H9 (cell line): ENCODE data around the gene CDHR2. TPM values are rescaled to one million over a fixed set of nuclear protein-coding genes. Genes with fewer than 3 reads are reported as not detected.

Experiments used
- DNase-seq: peaks from one replicate; pipeline ENCODE4 v3.0.0-alpha.2; 2017
- H2AFZ ChIP-seq: one replicate; pipeline ENCODE4 v1.6.1; 2013; ENCODE audit warnings: mild to moderate bottlenecking, low read length, control low read depth, moderate library complexity
- H2AK5ac ChIP-seq: 2 replicates; pipeline ENCODE4 v1.6.1; 2013; ENCODE audit warnings: low read length, control low read depth, mixed read lengths; ENCODE audit not compliant: insufficient read length
- H2BK120ac ChIP-seq: one replicate; pipeline ENCODE4 v1.6.1; 2013; ENCODE audit warnings: low read depth, mild to moderate bottlenecking, low read length, control low read depth, inconsistent platforms; ENCODE audit not compliant: poor library complexity, severe bottlenecking
- H2BK12ac ChIP-seq: 2 replicates; pipeline ENCODE4 v1.6.1; 2013; ENCODE audit warnings: low read length, control low read depth, mixed read lengths, low read depth; ENCODE audit not compliant: insufficient read length
- H2BK15ac ChIP-seq: 2 replicates; pipeline ENCODE4 v1.6.1; 2013; ENCODE audit warnings: low read depth, low read length, control low read depth
- H2BK20ac ChIP-seq: one replicate; pipeline ENCODE4 v1.6.1; 2013; ENCODE audit warnings: low read depth, mild to moderate bottlenecking, low read length, control low read depth, inconsistent platforms; ENCODE audit not compliant: poor library complexity, severe bottlenecking
- H2BK5ac ChIP-seq: 2 replicates; pipeline ENCODE4 v1.6.1; 2013; ENCODE audit warnings: low read length, control low read depth, mixed read lengths; ENCODE audit not compliant: insufficient read length
- H3K14ac ChIP-seq: 2 replicates; pipeline ENCODE4 v1.6.1; 2013; ENCODE audit warnings: low read length, control low read depth; ENCODE audit not compliant: insufficient read depth
- H3K18ac ChIP-seq: 2 replicates; pipeline ENCODE4 v1.6.1; 2013; ENCODE audit warnings: low read depth, mild to moderate bottlenecking, mixed read lengths, low read length, control low read depth; ENCODE audit not compliant: insufficient read length
- H3K23ac ChIP-seq: 2 replicates; pipeline ENCODE4 v1.6.1; 2013; ENCODE audit warnings: low read length, control low read depth, mixed read lengths, low read depth; ENCODE audit not compliant: insufficient read length
- H3K23me2 ChIP-seq: 2 replicates; pipeline ENCODE4 v1.6.1; 2013; ENCODE audit warnings: low read depth, mild to moderate bottlenecking, mixed read lengths, low read length, control low read depth; ENCODE audit not compliant: insufficient read length, poor library complexity, severe bottlenecking
- H3K27ac ChIP-seq: 2 replicates; pipeline ENCODE4 v1.5.1; 2013; ENCODE audit warnings: low read length, control low read depth, mixed read lengths, low read depth; ENCODE audit not compliant: insufficient read length
- H3K27me3 ChIP-seq: 2 replicates; pipeline ENCODE4 v1.6.1; 2013; ENCODE audit warnings: low read length, control low read depth, inconsistent platforms; ENCODE audit not compliant: insufficient read depth
- H3K4ac ChIP-seq: 2 replicates; pipeline ENCODE4 v1.6.1; 2013; ENCODE audit warnings: low read depth, mild to moderate bottlenecking, control low read depth, inconsistent platforms, low read length, moderate library complexity
- H3K4me1 ChIP-seq: 2 replicates; pipeline ENCODE4 v1.6.1; 2013; ENCODE audit warnings: low read length, control low read depth, inconsistent platforms; ENCODE audit not compliant: insufficient read depth
- H3K4me2 ChIP-seq: 2 replicates; pipeline ENCODE4 v1.6.1; 2013; ENCODE audit warnings: low read length, control low read depth, mixed read lengths; ENCODE audit not compliant: insufficient read length, insufficient read depth
- H3K56ac ChIP-seq: 2 replicates; pipeline ENCODE4 v1.6.1; 2013; ENCODE audit warnings: low read depth, mild to moderate bottlenecking, mixed read lengths, low read length, control low read depth; ENCODE audit not compliant: insufficient read length
- H3K79me1 ChIP-seq: 2 replicates; pipeline ENCODE4 v1.6.1; 2013; ENCODE audit warnings: low read depth, mild to moderate bottlenecking, moderate library complexity, low read length, control low read depth, inconsistent platforms; ENCODE audit not compliant: insufficient read depth, poor library complexity, severe bottlenecking
- H3K79me2 ChIP-seq: 2 replicates; pipeline ENCODE4 v1.6.1; 2013; ENCODE audit warnings: low read length, control low read depth, inconsistent platforms; ENCODE audit not compliant: insufficient read depth
- H3K9ac ChIP-seq: 2 replicates; pipeline ENCODE4 v1.6.1; 2013; ENCODE audit warnings: low read length, control low read depth, mixed read lengths; ENCODE audit not compliant: insufficient read length; ENCODE audit errors: extremely low read depth
- H3K9me3 ChIP-seq: one replicate; pipeline ENCODE4 v1.6.1; 2013; ENCODE audit warnings: low read depth, low read length, inconsistent platforms; ENCODE audit not compliant: control insufficient read depth
- H3T11ph ChIP-seq: one replicate; pipeline ENCODE4 v1.6.1; 2013; ENCODE audit warnings: mild to moderate bottlenecking, low read length, control low read depth, inconsistent platforms
- H4K20me1 ChIP-seq: one replicate; pipeline ENCODE4 v1.6.1; 2013; ENCODE audit not compliant: control insufficient read depth, insufficient read length, insufficient read depth
- H4K5ac ChIP-seq: 2 replicates; pipeline ENCODE4 v1.6.1; 2013; ENCODE audit warnings: low read depth, mild to moderate bottlenecking, mixed read lengths, low read length, control low read depth; ENCODE audit not compliant: insufficient read length
- H4K8ac ChIP-seq: replicated peaks from 2 replicates; pipeline ENCODE4 v1.6.1; 2013; ENCODE audit warnings: low read length, control low read depth, mixed read lengths, low read depth; ENCODE audit not compliant: insufficient read length
- H4K91ac ChIP-seq: 2 replicates; pipeline ENCODE4 v1.6.1; 2013; ENCODE audit warnings: low read depth, mild to moderate bottlenecking, moderate library complexity, mixed read lengths, low read length, control low read depth; ENCODE audit not compliant: insufficient read length
- H3K27ac Mint-ChIP-seq, 3 experiments: 2 replicates in 2 of 3; 3 replicates in 1 of 3; pipeline ENCODE4 v1.8.0; 2020 to 2021; ENCODE audit warnings: mixed read lengths in 3 of 3, mild to moderate bottlenecking in 1 of 3, moderate library complexity in 1 of 3
- H3K27me3 Mint-ChIP-seq: 2 replicates; pipeline ENCODE4 v1.8.0; 2021; ENCODE audit warnings: low read depth, mild to moderate bottlenecking, moderate library complexity, mixed read lengths
- H3K36me3 Mint-ChIP-seq, 3 experiments: 2 replicates in 2 of 3; 3 replicates in 1 of 3; pipeline ENCODE4 v1.8.0; 2020 to 2021; ENCODE audit warnings: low read depth in 3 of 3, mixed read lengths in 3 of 3; ENCODE audit not compliant: insufficient read depth in 1 of 3
- H3K4me1 Mint-ChIP-seq, 2 experiments: 2 replicates each; pipeline ENCODE4 v1.8.0; 2020; ENCODE audit warnings: mixed read lengths in 2 of 2
- H3K4me3 Mint-ChIP-seq, 2 experiments: 2 replicates in 1 of 2; 3 replicates in 1 of 2; pipeline ENCODE4 v1.8.0; 2020 to 2021; ENCODE audit warnings: mild to moderate bottlenecking in 2 of 2, mixed read lengths in 2 of 2, moderate library complexity in 1 of 2
- H3K9me3 Mint-ChIP-seq, 2 experiments: 2 replicates in 1 of 2; 3 replicates in 1 of 2; pipeline ENCODE4 v1.8.0; 2020; ENCODE audit warnings: mild to moderate bottlenecking in 2 of 2, mixed read lengths in 2 of 2, moderate library complexity in 1 of 2
- WGBS: extraction: QIAGEN DNeasy Blood & Tissue Kit; methylation state at CpG from one replicate; pipeline ENCODE4 v1.1.7; 2013; ENCODE audit warnings: missing lambda C conversion rate, low lambda C conversion rate, mixed read lengths; ENCODE audit not compliant: insufficient read length; ENCODE audit errors: extremely low coverage; 5-methylcytosine and 5-hydroxymethylcytosine counted together
- total RNA-seq: library from RNA; stranded (reverse); gene quantifications from 2 replicates; pipeline ENCODE4 v1.2.1, GENCODE V29; 2021
- TF ChIP-seq, protein P1 (sequence below): fragments of 200-600 bp; sonication (generic); conservative IDR thresholded peaks from 3 replicates; pipeline ENCODE4 v1.8.0; 2021; ENCODE audit warnings: antibody characterized with exemption, mild to moderate bottlenecking

The CDHR2 gene
- total RNA-seq, 1 experiment from 2014 or later: 0.90 TPM

DNA sequence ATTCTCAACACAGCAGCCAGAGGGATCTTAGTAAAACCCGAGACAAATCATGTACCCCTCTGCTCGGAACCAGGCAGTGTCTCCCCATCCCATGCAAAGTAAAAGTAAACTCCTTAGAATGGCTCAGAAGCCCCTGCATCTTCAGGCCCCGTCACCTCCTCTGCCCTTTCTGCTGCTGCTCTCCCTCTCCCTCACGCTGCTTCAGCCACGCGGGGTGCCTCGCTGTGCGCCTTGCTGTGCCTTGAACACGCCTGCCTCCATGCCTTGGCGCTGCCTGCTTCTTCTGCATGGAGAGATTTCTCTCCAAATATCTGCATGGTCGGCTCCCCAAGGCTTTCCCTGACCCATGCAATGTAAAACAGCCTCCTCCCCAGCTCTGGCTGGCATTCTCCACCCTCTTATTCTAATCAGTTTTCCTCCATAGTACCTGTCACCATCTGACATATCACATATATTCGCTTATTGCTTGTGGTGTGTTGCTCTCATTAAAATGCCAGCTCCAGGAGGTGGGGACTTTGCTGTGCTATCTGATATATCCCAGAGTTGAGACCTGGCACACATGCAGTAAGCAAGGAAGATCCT, 52.9 kb downstream of the CDHR2 start:
- Histone ChIP-seq H4K8ac (no peak overlapping the region), H4K91ac (no peak overlapping the region), H4K20me1 (no peaks in the 10 kb centered on the region), H2BK20ac (no peak overlapping the region), H3K23me2 (no peaks in the 10 kb centered on the region), H2BK15ac (no peak overlapping the region), H2BK120ac (no peak overlapping the region), H2BK5ac (no peak overlapping the region), H3K27ac (no peak overlapping the region), H4K5ac (no peak overlapping the region), H3K14ac (no peak overlapping the region), H2BK12ac (no peak overlapping the region), H3K79me1 (no peaks in the 10 kb centered on the region), H3K4me1 (no peaks in the 10 kb centered on the region), H3K9me3 (no peaks in the 10 kb centered on the region), H3K79me2 (no peaks in the 10 kb centered on the region), H3K18ac (no peak overlapping the region), H3K9ac (no peak overlapping the region), H2AFZ (no peak overlapping the region), H3K4ac (no peak overlapping the region), H3K27me3 (no peaks in the 10 kb centered on the region), H3T11ph (no peak overlapping the region), H3K56ac (no peak overlapping the region), H2AK5ac (no peak overlapping the region), H3K23ac (no peak overlapping the region), H3K4me2 (no peak overlapping the region)
- H3K27me3 Mint-ChIP-seq: peaks cover 8% of the 10 kb centered on the region
- H3K4me3 Mint-ChIP-seq: no peak overlapping the region
- peaks cover 4 to 12% (median 6%) of the 10 kb centered on the region in 3 experiments; a peak in 6 of 7 replicates for H3K36me3 Mint-ChIP-seq
- no peaks in the 10 kb centered on the region for H3K9me3 Mint-ChIP-seq
- no peak for DNase-seq
- H3K4me1 Mint-ChIP-seq: peaks cover 18 to 27% of the 10 kb centered on the region in 2 experiments
- H3K27ac Mint-ChIP-seq: peak overlapping the region in 1 of 3 experiments; percentile 24; a peak in 1 of 7 replicates
- no CpG with 5 or more reads among the region's 12 CpGs for WGBS
- TF ChIP-seq, protein P1, sequence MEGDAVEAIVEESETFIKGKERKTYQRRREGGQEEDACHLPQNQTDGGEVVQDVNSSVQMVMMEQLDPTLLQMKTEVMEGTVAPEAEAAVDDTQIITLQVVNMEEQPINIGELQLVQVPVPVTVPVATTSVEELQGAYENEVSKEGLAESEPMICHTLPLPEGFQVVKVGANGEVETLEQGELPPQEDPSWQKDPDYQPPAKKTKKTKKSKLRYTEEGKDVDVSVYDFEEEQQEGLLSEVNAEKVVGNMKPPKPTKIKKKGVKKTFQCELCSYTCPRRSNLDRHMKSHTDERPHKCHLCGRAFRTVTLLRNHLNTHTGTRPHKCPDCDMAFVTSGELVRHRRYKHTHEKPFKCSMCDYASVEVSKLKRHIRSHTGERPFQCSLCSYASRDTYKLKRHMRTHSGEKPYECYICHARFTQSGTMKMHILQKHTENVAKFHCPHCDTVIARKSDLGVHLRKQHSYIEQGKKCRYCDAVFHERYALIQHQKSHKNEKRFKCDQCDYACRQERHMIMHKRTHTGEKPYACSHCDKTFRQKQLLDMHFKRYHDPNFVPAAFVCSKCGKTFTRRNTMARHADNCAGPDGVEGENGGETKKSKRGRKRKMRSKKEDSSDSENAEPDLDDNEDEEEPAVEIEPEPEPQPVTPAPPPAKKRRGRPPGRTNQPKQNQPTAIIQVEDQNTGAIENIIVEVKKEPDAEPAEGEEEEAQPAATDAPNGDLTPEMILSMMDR: no peak
